Measurements from ENCODE around the gene TMC3.
A peak's percentile ranks its signal among the peaks of the same experiment; 100 is the strongest.

TMC3 gene

GRCh38 chr15:81330366-81331090 is 43.5 kb downstream of the TMC3 start:
- no peak for FAIRE-seq
- TF ChIP-seq POLR2AphosphoS5 (IDR thresholded peaks at IDR 0.05; ENCODE audit: low read depth, low read length) = no peak
- no peak for TF ChIP-seq POLR2A (IDR thresholded peaks at IDR 0.05; ENCODE audit: low read depth, low read length)
- no peak for TF ChIP-seq TAF1 (IDR thresholded peaks at IDR 0.05; ENCODE audit: borderline replicate concordance, low read depth, low read length)

GRCh38 chr15:81329446-81329845 is 44.6 kb downstream of the TMC3 start:
- TF ChIP-seq POLR2A (IDR thresholded peaks at IDR 0.05; ENCODE audit: low read depth, low read length) (no peak), TAF1 (IDR thresholded peaks at IDR 0.05; ENCODE audit: borderline replicate concordance, low read depth, low read length) (no peak), POLR2AphosphoS5 (IDR thresholded peaks at IDR 0.05; ENCODE audit: low read depth, low read length) (no peak)
- DNase-seq (ENCODE audit: insufficient read length) (no peak), FAIRE-seq (no peak)

More at GRCh38 chr15:81330366-81331090, 43.5 kb downstream of the TMC3 start:
- DNase-seq (ENCODE audit: insufficient read length) = no peak

- FAIRE-seq (no peak), DNase-seq (ENCODE audit: insufficient read length) (no peak)
- TF ChIP-seq POLR2A (IDR thresholded peaks at IDR 0.05; ENCODE audit: low read depth, low read length) (no peak), TAF1 (IDR thresholded peaks at IDR 0.05; ENCODE audit: borderline replicate concordance, low read depth, low read length) (no peak), POLR2AphosphoS5 (IDR thresholded peaks at IDR 0.05; ENCODE audit: low read depth, low read length) (no peak)
Observed at GRCh38 chr15:81327516-81327915, 46.5 kb downstream of the TMC3 start.

DNA sequence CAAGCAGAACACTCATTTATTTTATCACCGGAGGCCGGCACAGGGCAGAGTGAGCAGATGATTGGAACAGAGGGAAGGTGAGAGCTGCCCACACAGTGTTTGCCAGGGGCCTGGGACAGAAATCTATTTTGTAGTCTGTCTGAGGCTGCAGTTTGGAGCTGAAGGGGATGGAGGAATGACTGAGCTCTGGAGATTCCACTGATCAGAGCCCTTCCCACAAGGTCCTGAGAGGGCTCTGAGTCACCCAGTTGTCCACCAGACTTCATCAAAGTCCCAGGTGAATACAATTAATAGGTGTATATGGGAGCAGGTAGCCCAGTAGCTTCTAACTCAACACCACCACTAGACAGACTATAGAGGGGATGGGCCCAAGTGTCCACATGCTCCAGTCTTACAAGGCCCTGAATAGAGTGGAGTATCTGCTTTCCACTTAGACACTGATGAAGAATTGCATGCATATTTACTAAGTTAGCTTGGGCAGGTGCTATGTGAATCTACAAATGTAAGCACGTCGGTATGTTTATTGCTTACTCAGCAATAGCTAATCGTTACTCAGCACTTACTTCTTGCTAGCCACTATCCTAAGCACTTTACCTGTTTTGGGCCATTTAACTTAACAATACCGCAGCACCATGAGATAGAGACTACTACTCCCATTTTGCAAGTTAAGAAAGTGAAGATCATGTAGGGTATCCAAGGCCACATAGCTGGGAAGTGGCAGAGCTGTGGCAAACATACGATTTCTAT is 47.4 kb downstream of the TMC3 start:
- TF ChIP-seq TAF1 (IDR thresholded peaks at IDR 0.05; ENCODE audit: borderline replicate concordance, low read depth, low read length) (no peak), POLR2AphosphoS5 (IDR thresholded peaks at IDR 0.05; ENCODE audit: low read depth, low read length) (no peak)
- DNase-seq (ENCODE audit: insufficient read length) (no peak), FAIRE-seq (no peak)

DNA sequence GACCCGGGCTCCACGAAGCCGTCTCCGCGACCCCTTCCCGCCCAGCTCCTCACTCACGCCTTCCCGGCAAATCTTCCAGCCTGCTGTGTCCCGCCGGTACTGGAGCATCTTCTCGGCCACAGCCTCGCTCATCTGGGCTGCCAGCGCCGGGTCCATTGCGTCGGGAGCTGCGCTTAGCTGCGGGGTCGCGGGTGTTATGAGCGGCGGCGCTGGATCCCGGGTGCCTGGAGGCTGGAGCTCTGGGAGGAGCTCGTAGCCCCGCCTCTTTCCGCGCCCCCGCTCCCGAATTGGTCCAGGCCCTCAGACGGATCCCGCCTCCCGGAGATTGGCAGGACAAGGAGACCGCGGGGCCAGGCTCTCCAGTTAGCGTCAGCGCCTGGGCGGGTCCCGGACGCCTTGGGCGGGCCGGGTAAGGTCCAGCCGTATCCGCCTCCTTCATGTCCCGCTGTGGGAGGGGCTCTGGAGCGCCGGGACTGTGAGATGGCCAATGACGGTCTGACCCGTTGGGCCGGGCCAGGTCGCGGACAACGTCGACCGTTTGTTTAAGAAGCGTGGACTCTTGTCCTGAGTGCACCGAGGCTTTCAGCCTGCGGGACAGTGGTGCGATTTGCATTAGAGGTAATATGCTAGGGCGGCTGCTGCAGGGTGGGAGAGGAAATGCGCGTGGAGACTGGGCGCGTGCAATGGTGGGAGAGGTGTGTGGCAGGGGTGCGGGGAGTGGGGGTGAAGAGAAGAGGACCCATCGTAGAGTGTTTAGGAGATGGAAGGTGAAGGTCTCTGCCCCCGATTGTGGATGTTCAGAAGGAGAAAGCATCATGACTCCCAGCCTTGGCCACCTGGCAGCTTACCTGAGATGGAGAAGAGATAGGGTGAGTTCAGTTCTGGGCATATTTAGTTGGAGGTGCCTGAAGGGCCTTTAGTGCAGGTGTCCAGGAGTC is 49.8 kb downstream of the TMC3 start, which contains the start of gene STARD5:
Gene STARD5, minus strand, starts transcription at position 198 of the 938 bp plus-strand sequence. Its CDS starts 42 bp downstream, at position 156.
- FAIRE-seq (peak; percentile 67), DNase-seq (ENCODE audit: insufficient read length) (peak; percentile 97)
- peak; percentile 74; the same call in 1 of the 2 replicates for TF ChIP-seq TAF1 (IDR thresholded peaks at IDR 0.05; ENCODE audit: borderline replicate concordance, low read depth, low read length)
- TF ChIP-seq POLR2AphosphoS5 (IDR thresholded peaks at IDR 0.05; ENCODE audit: low read depth, low read length) = peak; percentile 89
- peak; percentile 93 for TF ChIP-seq POLR2A (IDR thresholded peaks at IDR 0.05; ENCODE audit: low read depth, low read length)

DNA sequence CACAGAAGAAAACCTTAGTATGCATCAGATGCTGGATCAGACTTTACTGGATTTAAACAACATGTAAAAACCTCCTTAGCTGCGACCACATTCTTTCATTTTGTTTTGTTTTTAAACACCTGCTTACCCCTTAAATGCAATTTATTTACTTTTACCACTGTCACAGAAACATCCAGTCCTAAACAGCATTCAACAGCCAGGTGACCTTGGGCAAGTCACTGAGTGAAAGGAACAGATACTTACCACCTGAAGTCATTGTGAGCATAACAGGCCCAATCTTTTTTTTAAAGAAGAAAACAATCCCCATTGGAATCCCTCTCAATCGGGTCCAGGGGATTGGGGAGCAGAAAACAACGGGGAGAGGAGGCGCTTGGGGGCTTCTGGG is 50.5 kb downstream of the TMC3 start:
- FAIRE-seq (no peak), DNase-seq (ENCODE audit: insufficient read length) (no peak)
- TF ChIP-seq TAF1 (IDR thresholded peaks at IDR 0.05; ENCODE audit: borderline replicate concordance, low read depth, low read length) (no peak), POLR2AphosphoS5 (IDR thresholded peaks at IDR 0.05; ENCODE audit: low read depth, low read length) (no peak), POLR2A (IDR thresholded peaks at IDR 0.05; ENCODE audit: low read depth, low read length) (no peak)

- no peak for TF ChIP-seq TAF1 (IDR thresholded peaks at IDR 0.05; ENCODE audit: borderline replicate concordance, low read depth, low read length)
- no peak for TF ChIP-seq POLR2AphosphoS5 (IDR thresholded peaks at IDR 0.05; ENCODE audit: low read depth, low read length)
- no peak for TF ChIP-seq POLR2A (IDR thresholded peaks at IDR 0.05; ENCODE audit: low read depth, low read length)
- no peak for FAIRE-seq
- no peak for DNase-seq (ENCODE audit: insufficient read length)
Observed at GRCh38 chr15:81322676-81323253, 51.2 kb downstream of the TMC3 start.

DNA sequence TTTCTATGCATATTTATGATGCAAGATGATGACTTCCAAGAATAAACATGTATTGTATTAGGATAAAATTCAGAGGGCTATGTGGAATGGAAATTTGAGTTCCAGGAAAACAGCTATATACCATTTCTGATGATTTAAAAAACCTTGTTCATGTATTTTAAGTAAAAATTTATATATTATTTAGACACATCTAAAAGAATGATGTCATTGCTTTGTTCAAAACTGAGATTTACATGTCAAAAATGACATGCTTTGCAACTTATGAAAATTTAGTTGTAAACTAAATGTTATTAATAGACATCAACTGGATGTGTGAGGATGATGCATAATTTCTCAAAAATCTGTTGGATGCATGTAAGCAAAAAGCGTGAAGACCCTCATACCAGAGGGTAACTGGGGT is 52.3 kb downstream of the TMC3 start:
- TF ChIP-seq TAF1 (IDR thresholded peaks at IDR 0.05; ENCODE audit: borderline replicate concordance, low read depth, low read length) = no peak
- TF ChIP-seq POLR2AphosphoS5 (IDR thresholded peaks at IDR 0.05; ENCODE audit: low read depth, low read length) = no peak
- no peak for TF ChIP-seq POLR2A (IDR thresholded peaks at IDR 0.05; ENCODE audit: low read depth, low read length)
- DNase-seq (ENCODE audit: insufficient read length) (no peak), FAIRE-seq (no peak)

DNA sequence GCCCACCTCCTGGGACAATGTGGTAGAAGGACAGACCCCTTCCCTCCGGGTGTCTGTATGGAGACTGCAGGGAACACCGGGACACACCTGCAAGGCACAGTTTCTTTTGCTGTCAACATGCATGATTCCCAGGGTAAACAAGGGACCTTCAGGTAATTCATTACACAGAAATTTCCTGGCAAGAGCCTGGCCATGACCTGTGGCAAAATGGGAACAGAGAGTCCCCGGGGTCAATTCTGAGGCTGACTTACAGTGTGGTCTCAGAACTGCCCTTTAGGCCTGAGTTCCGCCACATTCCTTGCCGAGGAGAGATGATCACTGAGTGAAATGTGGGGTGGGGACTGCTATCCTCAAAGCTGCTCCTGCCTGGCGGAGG is 56.4 kb downstream of the TMC3 start:
- FAIRE-seq = no peak
- TF ChIP-seq TAF1 (IDR thresholded peaks at IDR 0.05; ENCODE audit: borderline replicate concordance, low read depth, low read length) (no peak), POLR2A (IDR thresholded peaks at IDR 0.05; ENCODE audit: low read depth, low read length) (no peak), POLR2AphosphoS5 (IDR thresholded peaks at IDR 0.05; ENCODE audit: low read depth, low read length) (no peak)
- no peak for DNase-seq (ENCODE audit: insufficient read length)

GRCh38 chr15:81316267-81316666 is 57.7 kb downstream of the TMC3 start:
- TF ChIP-seq POLR2AphosphoS5 (IDR thresholded peaks at IDR 0.05; ENCODE audit: low read depth, low read length) (no peak), TAF1 (IDR thresholded peaks at IDR 0.05; ENCODE audit: borderline replicate concordance, low read depth, low read length) (no peak), POLR2A (IDR thresholded peaks at IDR 0.05; ENCODE audit: low read depth, low read length) (no peak)
- peak; percentile 69 for FAIRE-seq
- DNase-seq (ENCODE audit: insufficient read length) = no peak

All from GM12892 (cell line).